GM23338 (cell line): ENCODE measurements around the gene DLST. TPM values are rescaled to one million over a fixed set of nuclear protein-coding genes. Genes with fewer than 3 reads are reported as not detected.

Experiments used
- ATAC-seq: fragments of 200-7000 bp; cut with Tn5 transposase; 3 replicates; pipeline ENCODE4 v1.9.1; 2020
- DNase-seq: peaks from one replicate; pipeline ENCODE4 v3.0.0-alpha.2; 2015; ENCODE audit warnings: low spot score
- H2AFZ ChIP-seq: fragments of 200-600 bp; sonication (generic); 2 replicates; pipeline ENCODE4 v1.8.0; 2016; ENCODE audit warnings: antibody characterized with exemption, mild to moderate bottlenecking, moderate library complexity
- H3F3A ChIP-seq: fragments of 200-600 bp; sonication (generic); replicated peaks from 2 replicates; pipeline ENCODE4 v1.8.0; 2017; ENCODE audit warnings: antibody characterized with exemption, mixed run types, low read depth
- H3K27ac ChIP-seq: fragments of 200-600 bp; sonication (generic); 2 replicates; pipeline ENCODE4 v1.6.1; 2016; ENCODE audit warnings: low read depth
- H3K27me3 ChIP-seq: fragments of 200-600 bp; sonication (generic); 2 replicates; pipeline ENCODE4 v1.8.0; 2016; ENCODE audit warnings: mild to moderate bottlenecking, mixed run types, moderate library complexity; ENCODE audit not compliant: insufficient read depth
- H3K36me3 ChIP-seq: fragments of 200-600 bp; sonication (generic); 2 replicates; pipeline ENCODE4 v1.8.0; 2016; ENCODE audit warnings: mild to moderate bottlenecking; ENCODE audit not compliant: insufficient read depth
- H3K4me1 ChIP-seq: fragments of 200-600 bp; sonication (generic); 2 replicates; pipeline ENCODE4 v1.8.0; 2016; ENCODE audit warnings: mild to moderate bottlenecking, moderate library complexity; ENCODE audit not compliant: insufficient read depth
- H3K4me2 ChIP-seq: fragments of 200-600 bp; sonication (generic); 2 replicates; pipeline ENCODE4 v1.7.1; 2017; ENCODE audit warnings: mixed run types
- H3K4me3 ChIP-seq: fragments of 200-600 bp; sonication (generic); 2 replicates; pipeline ENCODE4 v1.6.1; 2016; ENCODE audit warnings: mixed run types
- H3K79me2 ChIP-seq: fragments of 200-600 bp; sonication (generic); replicated peaks from 2 replicates; pipeline ENCODE4 v1.8.0; 2017; ENCODE audit warnings: mild to moderate bottlenecking; ENCODE audit not compliant: insufficient read depth
- H3K9me2 ChIP-seq: fragments of 200-600 bp; sonication (generic); 2 replicates; pipeline ENCODE4 v1.8.0; 2017; ENCODE audit not compliant: insufficient read depth
- H4K20me1 ChIP-seq: fragments of 200-600 bp; sonication (generic); replicated peaks from 2 replicates; pipeline ENCODE4 v1.8.0; 2017; ENCODE audit warnings: mild to moderate bottlenecking; ENCODE audit not compliant: insufficient read depth
- H3K27ac Mint-ChIP-seq: 2 replicates; pipeline ENCODE4 v1.8.0; 2020; ENCODE audit warnings: inconsistent platforms, mild to moderate bottlenecking, moderate library complexity, mixed read lengths
- H3K27me3 Mint-ChIP-seq: 3 replicates; pipeline ENCODE4 v1.8.0; 2022; ENCODE audit warnings: low read depth, mild to moderate bottlenecking, moderate library complexity, mixed read lengths, inconsistent platforms; ENCODE audit not compliant: insufficient read depth, poor library complexity
- H3K36me3 Mint-ChIP-seq: 3 replicates; pipeline ENCODE4 v1.8.0; 2021; ENCODE audit warnings: low read depth, mild to moderate bottlenecking, inconsistent platforms, moderate library complexity, mixed read lengths
- H3K4me1 Mint-ChIP-seq: 3 replicates; pipeline ENCODE4 v1.8.0; 2020; ENCODE audit warnings: mild to moderate bottlenecking, inconsistent platforms, mixed read lengths
- H3K4me3 Mint-ChIP-seq: 3 replicates; pipeline ENCODE4 v1.8.0; 2021; ENCODE audit warnings: moderate library complexity, mild to moderate bottlenecking, inconsistent platforms, mixed read lengths
- H3K9me3 Mint-ChIP-seq: 3 replicates; pipeline ENCODE4 v1.8.0; 2020; ENCODE audit warnings: moderate library complexity, mild to moderate bottlenecking, inconsistent platforms, mixed read lengths
- CREB1 ChIP-seq: fragments of 250-450 bp; sonication (Bioruptor Pico); IDR thresholded peaks from 2 replicates; pipeline ENCODE4 v1.5.0; 2020; ENCODE audit warnings: low read depth, mild to moderate bottlenecking, moderate library complexity
- CTCF ChIP-seq, 2 experiments: fragments of 200-600 bp in 1 of 2; sonication (generic) in 1 of 2; conservative IDR thresholded peaks; 2 replicates each; pipeline versions ENCODE4 v1.5.1 to v1.6.1; 2016 to 2017; ENCODE audit warnings: antibody characterized with exemption in 2 of 2, low read depth in 2 of 2, mild to moderate bottlenecking in 2 of 2, moderate library complexity in 1 of 2
- ETS1 ChIP-seq: IDR thresholded peaks from 2 replicates; pipeline ENCODE4 v1.6.1; 2016; ENCODE audit warnings: antibody characterized with exemption
- EZH2 ChIP-seq: fragments of 200-600 bp; sonication (generic); IDR thresholded peaks from one replicate; pipeline ENCODE4 v1.8.0; 2017; ENCODE audit warnings: antibody characterized with exemption, mild to moderate bottlenecking, low read depth; ENCODE audit not compliant: unreplicated experiment
- EZH2phosphoT487 ChIP-seq: fragments of 200-600 bp; sonication (generic); IDR thresholded peaks from one replicate; pipeline ENCODE4 v1.8.1; 2018; ENCODE audit warnings: antibody characterized with exemption; ENCODE audit not compliant: unreplicated experiment
- JUNB ChIP-seq: IDR thresholded peaks from one replicate; pipeline ENCODE4 v1.6.1; 2016; ENCODE audit warnings: antibody characterized with exemption; ENCODE audit not compliant: unreplicated experiment
- NANOG ChIP-seq: IDR thresholded peaks from 2 replicates; pipeline ENCODE4 v1.6.1; 2016; ENCODE audit warnings: antibody characterized with exemption, borderline replicate concordance
- POLR2AphosphoS5 ChIP-seq: IDR thresholded peaks from 2 replicates; pipeline ENCODE4 v1.6.1; 2016; ENCODE audit warnings: antibody characterized with exemption, low read depth
- REST ChIP-seq: IDR thresholded peaks from one replicate; pipeline ENCODE4 v1.6.1; 2018; ENCODE audit warnings: antibody characterized with exemption; ENCODE audit not compliant: unreplicated experiment
- STAT1 ChIP-seq: IDR thresholded peaks from one replicate; pipeline ENCODE4 v1.6.1; 2016; ENCODE audit warnings: antibody characterized with exemption; ENCODE audit not compliant: unreplicated experiment
- ZNF114 ChIP-seq: fragments of 250-450 bp; sonication (Bioruptor Pico); IDR thresholded peaks from 2 replicates; pipeline ENCODE4 v1.5.0; 2020; ENCODE audit warnings: mild to moderate bottlenecking, moderate library complexity
- ZNF331 ChIP-seq: fragments of 250-450 bp; sonication (Bioruptor Pico); IDR thresholded peaks from 2 replicates; pipeline ENCODE4 v1.5.0; 2020; ENCODE audit warnings: low read depth, mild to moderate bottlenecking, moderate library complexity
- ZNF462 ChIP-seq: fragments of 250-450 bp; sonication (Bioruptor Pico); IDR thresholded peaks from 2 replicates; pipeline ENCODE4 v1.5.0; 2020; ENCODE audit warnings: mild to moderate bottlenecking, moderate library complexity
- polyA plus RNA-seq: library from polyadenylated mRNA; unstranded; fragments of >200 nt; fragmentation: Nextera tagmentation; extraction: Ambion mirVana; gene quantifications from 2 replicates; pipeline ENCODE4 v1.2.1, GENCODE V29; 2016
- total RNA-seq: library from RNA; depleted of rRNA; stranded (reverse); fragments of >200 nt; shearing (Covaris generic); gene quantifications from 2 replicates; pipeline ENCODE4 v1.2.3, GENCODE V29; 2014

The DLST gene
- total and polyA plus RNA-seq, 2 experiments from 2014 or later: 11.2 to 106 TPM

- ATAC-seq: no peak
- H3K9me2 ChIP-seq: no peaks in the 10 kb centered on the region
- H2AFZ ChIP-seq: no peak overlapping the region
- H3K27me3 ChIP-seq: no peaks in the 10 kb centered on the region
- H3K36me3 ChIP-seq: no peaks in the 10 kb centered on the region
- DNase-seq: no peak
- H3K4me1 ChIP-seq: no peaks in the 10 kb centered on the region
- no peak overlapping the region for H3K27ac ChIP-seq
- Mint-ChIP-seq H3K4me3 (no peak overlapping the region), H3K9me3 (no peaks in the 10 kb centered on the region), H3K36me3 (no peaks in the 10 kb centered on the region), H3K27ac (no peak overlapping the region), H3K27me3 (peaks cover 7% of the 10 kb centered on the region), H3K4me1 (no peaks in the 10 kb centered on the region; the same call in 2 of the 3 replicates)
- H3K4me2 ChIP-seq: no peak overlapping the region
- H3K4me3 ChIP-seq: no peak overlapping the region
- H4K20me1 ChIP-seq: no peaks in the 10 kb centered on the region
- H3K79me2 ChIP-seq: no peaks in the 10 kb centered on the region
- H3F3A ChIP-seq: no peaks in the 10 kb centered on the region
- TF ChIP-seq ETS1 (no peak), ZNF331 (CRISPR knock-in tag) (no peak), NANOG (no peak), CTCF (conservative IDR thresholded peaks at IDR 0.05; ENCODE audit: low read depth in 2 of 2) (no peak), EZH2phosphoT487 (no peak), POLR2AphosphoS5 (no peak), EZH2 (no peak), JUNB (no peak), CREB1 (CRISPR knock-in tag) (no peak), ZNF462 (CRISPR knock-in tag) (no peak), STAT1 (no peak), ZNF114 (CRISPR knock-in tag) (no peak), REST (no peak)
These were observed 55.5 kb downstream of the DLST start for GRCh38 chr14:74937171-74937570.
